KG1 (cell line): ENCODE measurements around the gene TIMM44.
"Not testable (repeated sequence)": the region's sequence is repeated elsewhere in the genome, so short reads cannot be mapped to it uniquely, and the experiment has no call there.

ENCODE experiments used
- DNase-seq: peaks from one replicate; lab custom pipeline; 2025; lab: John Stamatoyannopoulos, UW

TIMM44 gene

GRCh38 chr19:7900401-7900870, 43.0 kb downstream of the TIMM44 start:
- no peak for DNase-seq

GRCh38 chr19:7899751-7900378, 43.6 kb downstream of the TIMM44 start:
- DNase-seq, result no peak

GRCh38 chr19:7898967-7899366, 44.5 kb downstream of the TIMM44 start:
- DNase-seq, result no peak

- DNase-seq, result no peak
Observed at GRCh38 chr19:7897292-7897691, 46.2 kb downstream of the TIMM44 start.

- no peak for DNase-seq
Observed at GRCh38 chr19:7895565-7895964, 47.9 kb downstream of the TIMM44 start.

- no peak for DNase-seq
Observed at GRCh38 chr19:7894612-7895309, 48.7 kb downstream of the TIMM44 start.

- not testable (repeated sequence) for DNase-seq
Observed at GRCh38 chr19:7893362-7894101, 49.9 kb downstream of the TIMM44 start.

- no peak for DNase-seq
Observed at GRCh38 chr19:7888826-7889217, 54.6 kb downstream of the TIMM44 start.

GRCh38 chr19:7888145-7888825, 55.2 kb downstream of the TIMM44 start, which contains the start of gene LRRC8E:
LRRC8E (plus strand) TSS chr19:7888510; CDS start chr19:7895604, 7,094 bp downstream.
- no peak for DNase-seq

GRCh38 chr19:7887408-7888144, 55.9 kb downstream of the TIMM44 start:
- no peak for DNase-seq

- DNase-seq, result no peak
Observed at GRCh38 chr19:7885818-7886217, 57.6 kb downstream of the TIMM44 start.

GRCh38 chr19:7883796-7884570, 59.5 kb downstream of the TIMM44 start:
- DNase-seq, result no peak

- DNase-seq, result no peak
Observed at GRCh38 chr19:7883105-7883504, 60.4 kb downstream of the TIMM44 start.

- no peak for DNase-seq
Observed at GRCh38 chr19:7881910-7882309, 61.6 kb downstream of the TIMM44 start.

- no peak for DNase-seq
Observed at GRCh38 chr19:7879836-7880235, 63.6 kb downstream of the TIMM44 start.

GRCh38 chr19:7879111-7879807, 64.2 kb downstream of the TIMM44 start:
- no peak for DNase-seq

GRCh38 chr19:7877249-7877836, 66.1 kb downstream of the TIMM44 start:
- no peak for DNase-seq
